Thyroid gland (tissue), 4 donors: ENCODE data around the gene IL1B. TPM values are rescaled to one million over a fixed set of nuclear protein-coding genes. Genes with fewer than 3 reads are reported as not detected.

Source experiments
- DNase-seq, 2 donors: peaks; one replicate each; pipeline ENCODE4 v3.0.0-alpha.2; 2019
- H3K27ac ChIP-seq, 3 donors: fragments of 200-600 bp; sonication (generic); 1 replicate in 2 of 3; 2 replicates in 1 of 3; pipeline ENCODE4 v1.5.1; 2016 to 2019; ENCODE audit warnings: mild to moderate bottlenecking in 1 of 3, moderate library complexity in 1 of 3
- H3K27me3 ChIP-seq: fragments of 200-600 bp; sonication (generic); one replicate; pipeline ENCODE4 v1.5.1; 2019
- H3K36me3 ChIP-seq, 2 donors: fragments of 200-600 bp; sonication (generic); one replicate each; pipeline ENCODE4 v1.5.1; 2016 to 2019
- H3K4me1 ChIP-seq, 2 donors: fragments of 200-600 bp; sonication (generic); one replicate each; pipeline ENCODE4 v1.5.1; 2017 to 2019
- H3K4me3 ChIP-seq, 3 donors: fragments of 200-600 bp; sonication (generic); replicated peaks in 1 of 3; 1 replicate in 2 of 3; 2 replicates in 1 of 3; pipeline ENCODE4 v1.5.1; 2016; ENCODE audit warnings: mild to moderate bottlenecking in 1 of 3
- H3K9me3 ChIP-seq: fragments of 200-600 bp; sonication (generic); one replicate; pipeline ENCODE4 v1.5.1; 2017
- POLR2A ChIP-seq, 2 donors: fragments of 450-650 bp; IDR thresholded peaks; one replicate each; pipeline ENCODE4 v1.6.1; 2017; ENCODE audit warnings: antibody characterized with exemption in 2 of 2, mild to moderate bottlenecking in 2 of 2, moderate library complexity in 1 of 2
- WGBS, 2 donors: methylation state at CpG; one replicate each; pipeline ENCODE4 v1.1.5; 2017; 5-methylcytosine and 5-hydroxymethylcytosine counted together
- intact Hi-C: fragments of 100-400 bp; cut with DNase I; formaldehyde crosslinking; loops from one replicate; pipeline ENCODE4 v1.15.1; 2023
- total RNA-seq, 4 donors: library from RNA; depleted of rRNA; stranded (reverse); fragments of >200 nt; gene quantifications; one replicate each; pipeline ENCODE4 v1.2.3, GENCODE V29; 2016
- TF ChIP-seq, protein P1 (sequence below), 6 experiments: fragments of 200-600 bp in 3 of 6; fragments of 450-650 bp in 3 of 6; sonication (generic) in 3 of 6; IDR thresholded peaks; one replicate each; pipeline ENCODE4 v1.5.1; 2016 to 2019; ENCODE audit warnings: antibody characterized with exemption in 6 of 6, mild to moderate bottlenecking in 2 of 6, inconsistent platforms in 1 of 6, moderate library complexity in 1 of 6

The IL1B gene
- total RNA-seq, 4 donors from 2014 or later, result 0.27 to 1.3 TPM; not detected in 2

DNA sequence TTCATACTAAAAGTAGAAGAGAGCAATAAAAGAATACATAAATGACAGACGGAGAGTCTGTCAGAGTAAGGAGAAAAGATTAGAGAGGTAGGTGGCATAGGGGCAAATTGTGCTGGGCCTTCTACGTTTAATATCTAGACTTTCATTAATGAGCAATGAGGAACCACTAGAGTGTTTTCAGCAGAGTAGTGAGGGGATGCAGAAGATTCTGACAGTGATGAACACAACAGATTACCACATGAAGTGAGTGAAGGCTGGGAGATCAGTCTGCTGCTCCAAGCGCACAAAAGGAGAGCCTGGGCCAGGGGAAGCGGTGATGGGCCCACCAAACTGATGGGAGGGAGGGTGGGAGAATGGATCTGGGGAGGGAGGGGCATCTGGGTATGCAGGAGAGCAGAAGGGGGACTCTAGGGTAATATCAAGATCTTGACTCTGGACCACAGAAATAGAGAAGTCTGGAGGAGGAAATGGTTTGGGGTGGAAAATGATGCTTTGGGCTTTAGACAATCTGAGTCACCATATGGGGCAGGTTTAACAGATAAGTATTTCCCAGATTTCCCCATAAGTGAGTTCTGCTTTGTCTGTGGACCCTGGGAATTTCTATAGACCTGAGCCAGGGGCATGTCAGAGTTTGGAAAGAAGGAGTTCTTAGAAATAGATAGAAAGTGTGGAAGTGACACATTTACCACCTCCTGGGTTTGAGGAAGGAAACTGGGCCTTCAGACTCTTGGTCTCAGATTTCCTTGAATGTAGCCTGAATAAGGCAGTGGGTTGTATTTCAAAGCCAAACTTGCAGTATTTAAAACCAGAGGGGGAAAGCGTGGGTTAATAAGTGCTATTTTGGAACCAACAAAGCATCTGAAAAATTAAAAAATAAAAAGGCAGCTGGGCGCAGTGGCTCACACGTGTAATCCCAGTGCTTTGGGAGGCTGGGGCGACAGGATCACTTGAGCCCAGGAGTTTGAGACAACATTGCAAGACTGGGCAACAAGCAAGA is 37.3 kb downstream of the IL1B start:
- 81 to 82% methylated on average over 8 of the region's 8 CpGs for WGBS, 2 donors
- no peaks in the 10 kb centered on the region for H3K36me3 ChIP-seq

DNA sequence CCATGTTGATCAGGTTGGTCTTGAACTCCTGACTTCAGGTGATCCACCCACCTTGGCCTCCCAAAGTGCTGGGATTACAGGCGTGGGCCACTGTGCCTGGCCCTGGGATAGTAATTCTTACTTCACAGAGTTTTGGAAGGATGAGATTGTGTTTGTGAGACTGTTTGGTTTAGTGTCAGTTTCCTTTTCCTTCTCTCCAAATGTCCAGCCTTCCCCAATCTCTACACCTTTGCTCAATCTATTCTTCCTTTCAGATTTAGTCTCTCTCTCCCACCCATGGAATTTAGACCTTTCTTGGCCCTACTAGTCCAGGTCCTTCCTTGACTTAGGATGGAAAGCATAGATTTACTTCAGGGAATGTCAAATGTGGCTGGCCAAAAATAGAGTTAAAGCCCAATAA is 40.1 kb downstream of the IL1B start:
- 0 to 56% methylated on average over 1 of the region's 1 CpG for WGBS, 2 donors

More for the DNA sequence above, 37.3 kb downstream of the IL1B start:
- H3K27me3 ChIP-seq, result no peaks in the 10 kb centered on the region
- TF ChIP-seq, protein P1, sequence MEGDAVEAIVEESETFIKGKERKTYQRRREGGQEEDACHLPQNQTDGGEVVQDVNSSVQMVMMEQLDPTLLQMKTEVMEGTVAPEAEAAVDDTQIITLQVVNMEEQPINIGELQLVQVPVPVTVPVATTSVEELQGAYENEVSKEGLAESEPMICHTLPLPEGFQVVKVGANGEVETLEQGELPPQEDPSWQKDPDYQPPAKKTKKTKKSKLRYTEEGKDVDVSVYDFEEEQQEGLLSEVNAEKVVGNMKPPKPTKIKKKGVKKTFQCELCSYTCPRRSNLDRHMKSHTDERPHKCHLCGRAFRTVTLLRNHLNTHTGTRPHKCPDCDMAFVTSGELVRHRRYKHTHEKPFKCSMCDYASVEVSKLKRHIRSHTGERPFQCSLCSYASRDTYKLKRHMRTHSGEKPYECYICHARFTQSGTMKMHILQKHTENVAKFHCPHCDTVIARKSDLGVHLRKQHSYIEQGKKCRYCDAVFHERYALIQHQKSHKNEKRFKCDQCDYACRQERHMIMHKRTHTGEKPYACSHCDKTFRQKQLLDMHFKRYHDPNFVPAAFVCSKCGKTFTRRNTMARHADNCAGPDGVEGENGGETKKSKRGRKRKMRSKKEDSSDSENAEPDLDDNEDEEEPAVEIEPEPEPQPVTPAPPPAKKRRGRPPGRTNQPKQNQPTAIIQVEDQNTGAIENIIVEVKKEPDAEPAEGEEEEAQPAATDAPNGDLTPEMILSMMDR (IDR thresholded peaks at IDR 0.05), result no peak
- TF ChIP-seq POLR2A (IDR thresholded peaks at IDR 0.05), result no peak
- H3K4me3 ChIP-seq, result no peak overlapping the region
- no peak overlapping the region for H3K27ac ChIP-seq
- intact Hi-C loops, result no loop called here
- no peaks in the 10 kb centered on the region for H3K4me1 ChIP-seq
- no peak for DNase-seq
- no peaks in the 10 kb centered on the region for H3K9me3 ChIP-seq

DNA sequence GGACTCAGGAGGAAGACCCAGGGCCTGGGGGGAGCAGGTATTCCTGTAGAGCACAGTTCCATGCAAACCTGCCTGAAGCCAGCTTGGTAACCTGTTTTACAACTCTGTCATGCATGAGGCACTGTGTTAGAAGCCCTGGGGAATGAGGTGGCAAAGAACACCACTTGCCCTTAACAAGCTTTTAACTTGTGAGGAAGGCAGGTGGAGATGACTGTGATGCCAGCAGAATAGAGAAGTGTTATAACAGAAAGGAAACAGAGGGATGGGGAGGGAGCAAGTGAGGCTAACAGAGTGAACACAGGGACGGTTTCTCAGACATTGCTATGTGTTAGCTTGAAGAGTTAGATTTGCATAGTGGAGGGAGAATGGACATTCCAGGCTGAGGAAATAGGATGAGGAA is 40.8 kb downstream of the IL1B start:
- H3K4me3 ChIP-seq, result no peak overlapping the region
- DNase-seq, result peak; percentile 59 to 62
- H3K36me3 ChIP-seq, result no peaks in the 10 kb centered on the region
- TF ChIP-seq, protein P1 (IDR thresholded peaks at IDR 0.05), result no peak
- no peak for TF ChIP-seq POLR2A (IDR thresholded peaks at IDR 0.05)
- 27 to 33% methylated on average over 1 of the region's 1 CpG for WGBS, 2 donors
- no peaks in the 10 kb centered on the region for H3K4me1 ChIP-seq
- no peaks in the 10 kb centered on the region for H3K9me3 ChIP-seq
- H3K27ac ChIP-seq, result no peak overlapping the region
- H3K27me3 ChIP-seq, result no peaks in the 10 kb centered on the region
- intact Hi-C loops, result no loop called here

More for the DNA sequence above, 40.1 kb downstream of the IL1B start:
- H3K4me1 ChIP-seq, result no peaks in the 10 kb centered on the region
- H3K36me3 ChIP-seq, result no peaks in the 10 kb centered on the region
- no peaks in the 10 kb centered on the region for H3K9me3 ChIP-seq
- DNase-seq, result no peak
- TF ChIP-seq POLR2A (IDR thresholded peaks at IDR 0.05), result no peak
- TF ChIP-seq, protein P1 (IDR thresholded peaks at IDR 0.05), result no peak
- H3K4me3 ChIP-seq, result no peak overlapping the region
- intact Hi-C loops, result no loop called here
- no peaks in the 10 kb centered on the region for H3K27me3 ChIP-seq
- H3K27ac ChIP-seq, result no peak overlapping the region

DNA sequence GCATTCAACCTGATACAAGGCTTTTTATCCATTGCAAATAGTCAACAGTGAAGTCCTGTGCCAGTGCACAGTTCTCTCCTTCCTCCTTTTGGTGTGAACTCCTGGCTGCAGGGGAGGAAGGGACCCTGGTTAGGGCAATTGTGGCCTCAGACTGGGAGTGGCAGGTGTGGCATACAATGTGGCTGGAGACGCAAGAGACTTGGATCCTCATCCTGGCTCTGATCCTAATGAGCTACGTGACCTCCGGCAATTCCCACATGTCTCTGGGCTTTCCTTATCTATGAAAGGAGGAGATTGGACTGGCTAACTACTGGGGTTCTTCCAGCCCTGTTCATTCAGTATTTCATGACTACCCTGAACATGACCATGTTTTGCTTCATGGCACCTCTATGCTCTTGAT is 41.7 kb downstream of the IL1B start:
- TF ChIP-seq, protein P1 (IDR thresholded peaks at IDR 0.05), result no peak
- TF ChIP-seq POLR2A (IDR thresholded peaks at IDR 0.05), result no peak
- Histone ChIP-seq H3K27ac (no peak overlapping the region), H3K9me3 (no peaks in the 10 kb centered on the region), H3K4me1 (no peaks in the 10 kb centered on the region), H3K27me3 (no peaks in the 10 kb centered on the region), H3K36me3 (no peaks in the 10 kb centered on the region), H3K4me3 (no peak overlapping the region)
- DNase-seq, result no peak
- intact Hi-C loops, result no loop called here
- 76 to 81% methylated on average over 3 of the region's 3 CpGs for WGBS, 2 donors

DNA sequence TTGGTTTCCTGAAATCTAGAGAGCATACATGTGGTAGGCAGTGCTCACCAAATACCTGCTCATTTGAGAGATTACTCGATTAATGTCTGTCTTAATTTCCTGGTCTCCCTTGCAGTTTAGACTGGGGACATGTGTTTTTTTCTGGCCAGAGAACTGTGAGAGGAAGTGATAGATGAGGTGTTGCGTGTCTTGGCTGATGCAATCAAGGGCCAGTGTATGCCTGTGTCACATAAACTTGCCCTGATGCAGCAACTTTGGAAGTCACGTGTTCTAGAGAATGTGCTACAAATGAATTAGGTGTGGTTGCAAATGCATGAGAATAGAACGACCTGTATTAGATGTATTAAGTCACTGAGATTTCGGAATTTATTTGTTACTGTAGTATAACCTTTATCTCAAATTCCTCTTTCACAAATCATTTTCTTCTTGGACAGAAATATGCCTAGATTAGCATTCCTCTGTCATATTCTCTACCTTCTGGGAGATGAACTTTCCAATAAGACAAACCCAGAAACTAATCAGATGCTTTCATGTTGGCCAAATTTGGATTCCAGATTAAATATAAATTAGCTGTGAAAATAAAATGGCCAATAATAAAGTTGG is 42.3 kb downstream of the IL1B start:
- 79 to 82% methylated on average over 5 of the region's 5 CpGs for WGBS, 2 donors
- TF ChIP-seq, protein P1 (IDR thresholded peaks at IDR 0.05), result no peak
- no peak for TF ChIP-seq POLR2A (IDR thresholded peaks at IDR 0.05)
- no peaks in the 10 kb centered on the region for H3K27me3 ChIP-seq
- intact Hi-C loops, result no loop called here
- DNase-seq, result peak in 1 of 2 donors; percentile 9
- H3K9me3 ChIP-seq, result no peaks in the 10 kb centered on the region
- H3K27ac ChIP-seq, result no peak overlapping the region
- no peaks in the 10 kb centered on the region for H3K36me3 ChIP-seq
- no peaks in the 10 kb centered on the region for H3K4me1 ChIP-seq
- no peak overlapping the region for H3K4me3 ChIP-seq
